SK-N-SH treated with all-trans-retinoic acid at 6 μM for 48 hours (cell line): Measurements from ENCODE around the gene SPATA45.

ENCODE experiments used
- ATAC-seq: fragments of 200-7000 bp; cut with Tn5 transposase; 3 replicates; pipeline ENCODE4 v1.9.1; 2020; ENCODE audit warnings: mild to moderate bottlenecking, moderate library complexity
- ARNTL ChIP-seq: fragments of 450-650 bp; formaldehyde crosslinking; IDR thresholded peaks from 2 replicates; pipeline ENCODE4 v1.5.0; 2020; ENCODE audit warnings: low read depth, mild to moderate bottlenecking, moderate library complexity, borderline replicate concordance
- BACH2 ChIP-seq: fragments of 250-450 bp; sonication (Bioruptor Pico); IDR thresholded peaks from 2 replicates; pipeline ENCODE4 v1.9.0; 2021; ENCODE audit warnings: mild to moderate bottlenecking, borderline replicate concordance
- CREB5 ChIP-seq: fragments of 250-450 bp; sonication (Bioruptor Pico); IDR thresholded peaks from 2 replicates; pipeline ENCODE4 v1.5.1; 2020; ENCODE audit warnings: low read depth, mild to moderate bottlenecking, moderate library complexity
- CSDC2 ChIP-seq: fragments of 250-450 bp; sonication (Bioruptor Pico); IDR thresholded peaks from 2 replicates; pipeline ENCODE4 v1.5.0; 2020; ENCODE audit warnings: mild to moderate bottlenecking, moderate library complexity
- CSRNP3 ChIP-seq: fragments of 250-450 bp; sonication (Bioruptor Pico); IDR thresholded peaks from 2 replicates; pipeline ENCODE4 v1.5.1; 2021; ENCODE audit warnings: mild to moderate bottlenecking, moderate library complexity
- ESRRG ChIP-seq: fragments of 250-450 bp; sonication (Bioruptor Pico); IDR thresholded peaks from 2 replicates; pipeline ENCODE4 v1.6.1; 2021; ENCODE audit warnings: mild to moderate bottlenecking
- GLIS3 ChIP-seq: fragments of 250-450 bp; sonication (Bioruptor Pico); IDR thresholded peaks from 2 replicates; pipeline ENCODE4 v1.5.0; 2020; ENCODE audit warnings: mild to moderate bottlenecking, moderate library complexity
- ISL1 ChIP-seq: fragments of 250-450 bp; sonication (Bioruptor Pico); IDR thresholded peaks from 2 replicates; pipeline ENCODE4 v2.1.2; 2022; ENCODE audit warnings: mild to moderate bottlenecking, moderate library complexity
- POU6F1 ChIP-seq: fragments of 250-450 bp; sonication (Bioruptor Pico); IDR thresholded peaks from 2 replicates; pipeline ENCODE4 v1.8.0; 2021; ENCODE audit warnings: low read depth, mild to moderate bottlenecking, moderate library complexity, borderline replicate concordance
- PPARA ChIP-seq: fragments of 250-450 bp; sonication (Bioruptor Pico); IDR thresholded peaks from 2 replicates; pipeline ENCODE4 v1.5.0; 2020; ENCODE audit warnings: mild to moderate bottlenecking, borderline replicate concordance
- RARB ChIP-seq: fragments of 250-450 bp; sonication (Bioruptor Pico); IDR thresholded peaks from 2 replicates; pipeline ENCODE4 v1.8.0; 2021; ENCODE audit warnings: mild to moderate bottlenecking, moderate library complexity
- SNAI2 ChIP-seq: fragments of 250-450 bp; sonication (Bioruptor Pico); IDR thresholded peaks from 2 replicates; pipeline ENCODE4 v1.5.0; 2020; ENCODE audit warnings: mild to moderate bottlenecking, moderate library complexity
- TCF4 ChIP-seq: fragments of 250-450 bp; sonication (Bioruptor Pico); IDR thresholded peaks from 2 replicates; pipeline ENCODE4 v1.8.0; 2021; ENCODE audit warnings: mild to moderate bottlenecking, moderate library complexity, borderline replicate concordance
- TOX ChIP-seq: fragments of 250-450 bp; sonication (Bioruptor Pico); IDR thresholded peaks from 2 replicates; pipeline ENCODE4 v1.8.0; 2021; ENCODE audit warnings: mild to moderate bottlenecking, moderate library complexity, borderline replicate concordance
- TSHZ2 ChIP-seq: fragments of 250-450 bp; sonication (Bioruptor Pico); IDR thresholded peaks from 2 replicates; pipeline ENCODE4 v1.5.0; 2020; ENCODE audit warnings: mild to moderate bottlenecking, moderate library complexity
- ZC3H10 ChIP-seq: fragments of 250-450 bp; sonication (Bioruptor Pico); IDR thresholded peaks from 2 replicates; pipeline ENCODE4 v1.5.1; 2021; ENCODE audit warnings: mild to moderate bottlenecking, moderate library complexity
- ZFP3 ChIP-seq: fragments of 250-450 bp; sonication (Bioruptor Pico); IDR thresholded peaks from 2 replicates; pipeline ENCODE4 v1.5.0; 2020; ENCODE audit warnings: mild to moderate bottlenecking, moderate library complexity
- ZNF565 ChIP-seq: fragments of 450-650 bp; formaldehyde crosslinking; conservative IDR thresholded peaks from 2 replicates; pipeline ENCODE4 v1.5.0; 2020; ENCODE audit warnings: low read depth, mild to moderate bottlenecking, moderate library complexity
- ZNF70 ChIP-seq: fragments of 450-650 bp; formaldehyde crosslinking; IDR thresholded peaks from 2 replicates; pipeline ENCODE4 v1.5.0; 2020; ENCODE audit warnings: mild to moderate bottlenecking, moderate library complexity
- ZNF8 ChIP-seq: fragments of 450-650 bp; formaldehyde crosslinking; IDR thresholded peaks from 2 replicates; pipeline ENCODE4 v1.5.0; 2020; ENCODE audit warnings: mild to moderate bottlenecking, moderate library complexity

The SPATA45 gene

GRCh38 chr1:212791261-212791675 lies 56.2 kb downstream of the SPATA45 start (continued):
- no peak for TF ChIP-seq CSRNP3 (CRISPR knock-in tag)
- no peak for TF ChIP-seq ZFP3 (CRISPR knock-in tag)

GRCh38 chr1:212785871-212786270 lies 61.6 kb downstream of the SPATA45 start:
- no peak for ATAC-seq
- TF ChIP-seq ZNF8 (CRISPR knock-in tag) (no peak), ZC3H10 (CRISPR knock-in tag) (no peak), PPARA (CRISPR knock-in tag) (no peak), CREB5 (CRISPR knock-in tag) (no peak), CSDC2 (CRISPR knock-in tag) (no peak), ZNF70 (CRISPR knock-in tag) (no peak), SNAI2 (CRISPR knock-in tag) (no peak), RARB (CRISPR knock-in tag) (no peak), ZNF565 (CRISPR knock-in tag) (no peak), ZFP3 (CRISPR knock-in tag) (no peak), ISL1 (CRISPR knock-in tag) (no peak), ARNTL (CRISPR knock-in tag) (no peak), TSHZ2 (CRISPR knock-in tag) (no peak), POU6F1 (CRISPR knock-in tag) (no peak), ESRRG (CRISPR knock-in tag) (no peak), BACH2 (CRISPR knock-in tag) (no peak), TOX (no peak), GLIS3 (CRISPR knock-in tag) (no peak), TCF4 (CRISPR knock-in tag) (no peak)
- TF ChIP-seq, all 23 proteins: peak for 0

- ATAC-seq = no peak
- TF ChIP-seq CSRNP3 (CRISPR knock-in tag) (no peak), ZFP3 (CRISPR knock-in tag) (no peak), PPARA (CRISPR knock-in tag) (no peak), ZNF565 (CRISPR knock-in tag) (no peak), ZC3H10 (CRISPR knock-in tag) (no peak)
- TF ChIP-seq, all 23 proteins: peak for 0
Observed at GRCh38 chr1:212783976-212784375, 63.5 kb downstream of the SPATA45 start.
